GM18519 (cell line): ENCODE data around the gene GNG14.
"Not testable (repeated sequence)": the region's sequence is repeated elsewhere in the genome, so short reads cannot be mapped to it uniquely, and the experiment has no call there.

Experiments
- ATAC-seq: cut with Tn5 transposase; IDR thresholded peaks from one replicate; pipeline ENCODE4 v1.9.1; 2021; ENCODE audit warnings: mild to moderate bottlenecking, moderate library complexity; ENCODE audit not compliant: unreplicated experiment, low FRiP score

GNG14 gene

GRCh38 chr19:12687496-12688196 lies at the start of gene GNG14:
Gene GNG14, plus strand, starts transcription at chr19:12687998. Its CDS starts 51 bp downstream, at chr19:12688049.
- no peak for ATAC-seq

DNA sequence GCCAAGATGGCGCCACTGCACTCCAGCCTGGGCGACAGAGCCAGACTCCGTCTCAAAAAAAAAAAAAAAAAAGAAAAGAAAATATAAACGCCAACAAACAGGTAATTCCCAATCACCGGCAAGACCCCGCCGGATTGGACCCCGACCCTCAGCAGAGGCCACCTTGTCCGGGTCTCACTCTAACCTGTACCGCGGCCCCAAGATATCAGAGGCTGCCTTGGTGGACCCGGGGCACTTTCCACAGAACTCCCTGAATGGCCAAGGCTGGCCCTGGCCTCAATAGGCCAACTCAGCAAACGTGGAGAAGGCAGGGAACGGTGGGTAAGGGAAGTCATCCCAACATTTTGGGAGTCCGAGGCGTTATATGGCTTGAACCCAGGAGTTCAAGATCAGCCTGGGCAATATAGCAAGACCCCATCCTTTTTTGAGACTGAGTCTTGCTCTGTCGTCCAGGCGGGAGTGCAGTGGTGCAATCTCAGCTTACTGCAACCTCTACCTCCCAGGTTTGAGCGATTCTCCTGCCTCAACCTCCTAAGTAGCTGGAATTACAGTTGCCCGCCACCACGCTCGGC lies 49.1 kb upstream of the GNG14 start:
- no peak for ATAC-seq

DNA sequence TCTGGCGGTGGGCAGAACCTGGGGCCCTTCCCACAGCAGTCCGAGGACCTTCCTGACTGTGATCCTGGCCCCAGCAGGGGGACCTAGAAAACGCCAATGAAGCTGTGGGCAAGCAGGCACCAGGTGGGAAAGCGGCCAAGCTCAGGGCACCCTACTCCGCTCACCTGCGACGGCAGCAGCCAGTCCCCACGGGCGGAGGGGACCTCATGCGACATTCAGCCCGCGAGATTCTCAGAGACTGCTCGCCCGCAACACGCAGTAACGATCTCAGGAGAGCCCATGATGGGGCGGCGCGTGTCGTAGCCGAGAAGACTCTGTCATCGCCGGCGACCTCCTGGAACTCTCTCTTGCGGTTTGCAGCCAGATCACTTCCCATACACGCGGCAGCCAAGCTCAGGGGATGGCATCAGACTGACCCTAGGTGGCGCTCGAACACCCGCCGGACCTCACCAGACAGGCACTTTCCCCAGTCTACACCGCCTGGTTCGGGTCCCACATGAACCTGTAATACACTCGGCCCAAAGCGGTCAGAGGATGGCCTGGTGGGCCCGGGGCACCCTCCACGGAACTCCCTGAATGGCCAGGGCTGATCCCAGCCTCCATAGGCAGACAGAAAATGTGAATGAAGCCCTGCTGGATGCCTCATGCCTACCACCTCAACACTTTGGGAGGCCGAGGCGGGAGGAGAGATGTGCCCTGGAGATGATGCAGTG lies 47.7 kb upstream of the GNG14 start:
- ATAC-seq = no peak

DNA sequence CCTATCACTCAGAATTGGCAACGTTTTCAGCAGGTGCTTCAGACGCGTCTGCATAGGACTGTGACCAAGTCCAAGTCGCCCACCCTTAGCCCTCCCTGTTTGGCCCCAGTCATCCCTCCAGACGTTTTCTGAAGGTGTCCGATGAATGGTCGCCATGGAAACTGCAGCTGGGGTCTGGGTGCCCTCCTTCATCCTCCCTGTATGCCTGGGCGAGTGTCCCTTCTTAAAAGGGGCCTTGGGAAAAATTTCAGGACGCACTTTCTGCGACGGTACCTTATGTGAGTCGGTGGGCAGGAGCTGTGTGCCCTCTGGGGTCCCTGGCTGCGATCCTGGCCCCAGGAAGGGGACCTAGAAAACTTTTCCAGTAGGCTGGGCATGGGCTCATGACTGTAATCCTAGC lies 46.3 kb upstream of the GNG14 start:
- no peak for ATAC-seq

GRCh38 chr19:12642506-12642905 lies 45.3 kb upstream of the GNG14 start:
- no peak for ATAC-seq

- ATAC-seq = not testable (repeated sequence)
Observed at GRCh38 chr19:12643716-12644115, 44.1 kb upstream of the GNG14 start.

DNA sequence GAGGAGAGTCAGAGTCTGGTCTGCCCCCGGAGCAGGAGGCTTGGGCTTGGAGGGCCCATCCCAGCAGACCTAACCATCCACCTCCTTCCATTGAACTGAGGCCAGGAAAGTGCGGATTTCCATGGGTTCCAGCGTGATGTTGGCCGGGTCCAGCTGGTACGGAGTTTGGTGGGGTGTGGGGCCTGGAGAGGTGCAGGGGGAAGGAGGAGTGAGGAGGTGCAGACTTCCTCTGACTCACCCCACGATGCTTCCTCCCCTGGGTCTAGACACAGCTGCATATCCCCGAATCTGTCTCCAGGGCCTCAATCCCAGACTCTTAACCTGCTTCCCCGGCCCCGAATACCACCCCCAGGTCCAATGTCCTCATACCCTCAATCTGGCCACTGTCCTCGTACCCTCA lies 41.2 kb upstream of the GNG14 start:
- no peak for ATAC-seq

GRCh38 chr19:12647047-12647446 lies 40.8 kb upstream of the GNG14 start:
- no peak for ATAC-seq

DNA sequence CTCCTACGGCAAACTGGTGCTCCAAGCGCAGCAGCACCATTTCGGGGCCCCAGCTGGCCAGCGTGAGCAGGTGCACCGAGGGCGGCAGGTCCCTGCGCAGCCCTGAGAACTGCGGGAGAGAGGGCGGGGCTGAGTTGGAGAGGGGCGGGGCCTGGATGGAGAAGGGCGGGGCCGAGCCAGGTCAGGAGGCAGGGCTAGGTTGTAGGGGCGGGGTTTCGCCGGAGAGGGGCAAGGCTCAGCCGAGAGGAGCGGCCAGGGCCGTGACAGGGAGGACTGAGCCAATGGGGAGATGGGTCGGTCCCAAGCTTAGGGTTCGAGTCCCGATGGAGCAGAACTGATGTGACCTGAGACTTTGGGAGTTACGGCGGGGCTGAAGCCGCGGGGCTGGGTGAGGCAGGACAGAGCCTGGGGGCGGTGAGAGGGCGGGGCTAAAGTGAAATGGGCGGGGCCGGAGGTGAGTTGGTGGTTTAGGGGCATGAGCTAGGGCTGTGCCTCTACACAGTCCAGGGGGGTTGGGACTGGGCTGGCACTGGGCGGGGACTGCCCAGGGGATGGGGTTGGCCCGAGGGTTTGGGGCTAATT lies 40.2 kb upstream of the GNG14 start:
- ATAC-seq = no peak

- no peak for ATAC-seq
Observed at GRCh38 chr19:12648088-12648487, 39.7 kb upstream of the GNG14 start.

DNA sequence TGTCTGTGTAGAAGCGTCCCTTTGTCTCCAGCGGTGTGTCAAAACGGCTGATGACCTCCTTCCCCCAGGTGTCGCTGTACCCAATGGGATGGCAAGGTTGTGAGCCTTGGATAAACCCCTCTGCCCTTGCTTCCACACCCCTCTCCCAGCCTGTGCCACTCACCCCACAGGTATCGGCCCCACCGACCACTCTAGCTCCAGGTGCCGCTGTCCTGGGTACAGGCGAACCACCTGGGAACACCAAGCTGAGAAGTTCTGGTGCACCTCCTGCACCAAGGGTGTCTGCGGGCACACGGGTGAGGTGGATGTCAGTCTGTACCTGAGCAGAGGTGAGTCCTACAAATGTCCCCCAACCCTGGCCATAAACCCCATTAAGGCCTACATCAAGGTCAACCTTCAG lies 37.9 kb upstream of the GNG14 start:
- no peak for ATAC-seq

DNA sequence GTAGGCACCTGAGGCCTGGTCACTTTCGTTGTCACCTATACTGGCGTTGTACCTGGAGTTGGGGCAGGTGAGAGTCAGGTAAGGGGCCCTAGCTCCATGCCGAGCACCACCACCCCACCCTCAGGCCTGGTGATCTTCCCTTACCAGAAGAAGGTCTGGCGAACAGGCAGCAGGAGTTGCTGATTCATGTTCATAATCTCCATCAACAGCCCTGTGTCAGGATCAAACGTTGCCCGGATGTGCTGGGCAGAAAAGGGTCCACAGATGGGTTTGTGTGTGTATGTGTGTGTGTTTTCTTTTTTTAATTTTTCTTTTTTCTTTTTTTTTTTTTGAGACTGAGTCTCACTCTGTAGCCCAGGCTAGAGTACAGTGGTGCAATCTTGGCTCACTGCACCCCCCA lies 35.6 kb upstream of the GNG14 start:
- no peak for ATAC-seq

GRCh38 chr19:12655546-12655945 lies 32.3 kb upstream of the GNG14 start:
- no peak for ATAC-seq

DNA sequence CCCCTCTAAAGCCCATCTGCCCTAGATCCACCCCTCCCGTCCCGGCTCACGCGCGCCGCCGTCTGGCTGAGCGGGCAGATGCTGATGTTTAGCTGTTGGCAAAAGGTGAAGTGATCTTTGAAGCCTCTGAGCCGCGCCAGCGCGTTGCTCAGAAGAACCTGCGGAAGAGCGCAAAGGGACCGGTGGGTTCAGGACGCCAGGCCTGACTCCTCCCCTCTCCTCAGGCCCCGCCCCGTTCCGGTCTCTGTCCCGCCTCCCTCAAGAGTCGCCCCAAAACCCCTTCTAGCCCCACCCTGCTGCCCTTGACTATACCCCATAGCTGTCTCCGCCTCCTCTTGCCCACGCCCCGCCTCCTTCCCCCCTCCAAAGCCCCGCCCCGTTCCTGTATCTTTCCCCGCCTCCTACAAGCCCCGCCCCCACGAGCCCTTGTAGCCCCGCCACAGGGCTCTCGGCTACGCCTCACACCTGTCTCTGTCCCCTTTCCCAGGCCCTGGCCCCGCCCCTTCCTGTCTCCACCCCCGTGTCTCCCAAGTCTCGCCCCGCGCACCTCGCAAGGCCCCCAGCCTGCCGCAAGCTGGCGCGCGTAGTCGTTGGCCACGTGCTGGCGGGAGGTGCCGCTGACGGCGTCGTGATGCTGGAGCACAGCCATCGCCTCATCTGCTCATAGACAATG lies 30.8 kb upstream of the GNG14 start:
- no peak for ATAC-seq

DNA sequence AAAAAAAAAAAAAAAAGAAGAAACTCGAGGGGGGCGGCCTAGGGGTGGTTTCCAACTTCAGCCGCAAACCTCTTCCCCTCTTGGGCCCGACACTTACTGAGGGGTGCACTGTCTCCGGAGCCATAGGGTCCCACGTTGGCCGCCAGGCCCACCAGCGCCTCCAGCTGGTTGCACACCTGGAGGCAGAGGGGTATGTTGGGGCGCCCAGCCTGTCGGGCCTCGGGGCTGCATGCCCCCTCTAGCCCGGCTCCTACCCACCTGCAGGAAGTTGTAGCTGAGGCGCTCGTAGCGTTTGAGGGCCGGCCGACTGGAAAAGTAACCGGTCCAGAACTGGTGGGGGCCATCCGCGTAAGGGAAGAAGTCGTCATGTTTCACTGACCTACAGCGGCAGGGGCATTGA lies 29.8 kb upstream of the GNG14 start:
- ATAC-seq = no peak

GRCh38 chr19:12660980-12661379 lies 26.8 kb upstream of the GNG14 start:
- ATAC-seq = no peak

DNA sequence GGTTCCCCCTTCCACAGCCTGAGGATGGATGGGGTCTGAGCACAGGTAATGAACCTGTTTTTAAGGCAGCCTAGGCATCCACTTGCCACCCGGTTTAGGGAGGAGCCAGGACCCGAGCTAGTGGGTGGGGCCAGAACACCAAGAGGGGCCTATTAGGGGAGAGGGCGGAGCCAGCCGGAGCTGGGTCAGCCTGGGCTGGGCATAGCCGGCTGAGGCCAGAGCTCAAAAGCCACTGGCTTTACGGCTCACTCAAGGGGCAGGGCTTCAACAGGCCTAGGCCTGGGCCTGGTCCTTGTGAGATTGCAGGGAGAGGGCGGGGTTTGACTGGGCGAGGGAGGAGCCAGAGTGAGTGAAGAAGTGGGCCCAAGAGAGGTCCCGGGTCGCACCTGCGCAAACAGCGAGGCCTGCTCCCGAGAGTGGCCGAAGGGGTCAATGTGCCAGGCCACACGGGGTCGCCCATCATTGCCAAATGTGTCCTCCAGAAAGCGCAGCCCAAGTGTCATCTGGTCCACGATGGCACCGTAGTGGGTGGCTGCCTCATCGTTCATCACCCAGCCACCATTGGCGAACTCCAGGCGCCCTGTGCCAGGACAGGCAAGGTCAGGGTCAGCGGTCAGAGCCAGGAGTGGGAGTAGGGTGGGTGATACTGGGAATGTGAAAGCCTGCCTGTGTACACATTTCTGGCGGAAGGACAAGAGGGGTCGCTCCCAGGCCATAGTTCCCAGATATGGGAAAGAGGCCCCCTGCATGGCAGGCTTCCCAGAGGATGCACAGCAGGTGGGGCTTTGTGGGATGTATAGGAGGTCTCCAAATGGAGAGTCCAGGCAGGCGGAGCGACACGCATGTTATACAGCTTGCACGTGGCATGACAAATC lies 23.2 kb upstream of the GNG14 start:
- no peak for ATAC-seq

DNA sequence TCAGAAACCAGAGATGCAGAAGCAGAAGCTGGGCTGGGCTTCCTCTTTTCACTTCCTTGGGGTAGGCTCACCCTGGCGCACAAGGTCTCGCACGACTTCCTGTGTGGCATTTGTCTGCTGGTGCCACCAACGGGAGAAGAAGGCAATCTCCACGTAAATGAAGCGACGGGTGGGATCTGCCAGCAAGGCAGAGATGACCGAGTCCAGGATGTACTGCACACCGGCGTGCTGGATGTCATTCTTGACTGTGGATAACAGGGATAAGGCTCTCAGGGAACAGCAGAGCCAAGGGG lies 22.6 kb upstream of the GNG14 start:
- no peak for ATAC-seq

GRCh38 chr19:12665671-12666264 lies 22.0 kb upstream of the GNG14 start:
- no peak for ATAC-seq
